ENCODE data around the gene KCNQ1OT1. TPM values are rescaled to one million over a fixed set of nuclear protein-coding genes. Genes with fewer than 3 reads are reported as not detected.

Gene KCNQ1OT1
- total and polyA plus RNA-seq, 2 of the 4 experiments (the other 2 are of a cell fraction): 0.14 to 2.0 TPM

- Histone ChIP-seq H3K4me2 (ENCODE audit: low read depth, low read length) (no peak overlapping the region), H2BK120ac (ENCODE audit: low read depth, low read length) (no peak overlapping the region), H2AK5ac (ENCODE audit: low read depth, low read length) (no peak overlapping the region), H3K9me1 (ENCODE audit: insufficient read depth, low read length) (no peaks in the 10 kb centered on the region), H2AFZ (replicated peaks; ENCODE audit: low read length, poor library complexity) (no peak overlapping the region), H4K91ac (ENCODE audit: insufficient read depth, low read depth, low read length) (no peak overlapping the region), H3K56ac (ENCODE audit: extremely low read depth, insufficient read depth, low read length) (no peak overlapping the region), H3K79me1 (ENCODE audit: low read depth in 1 of 2, low read length in 2 of 2) (no peaks in the 10 kb centered on the region), H2BK15ac (ENCODE audit: low read depth, low read length) (no peak overlapping the region), H3K4me3 (ENCODE audit: insufficient read depth, low read depth, low read length) (no peak overlapping the region), H3K9ac (ENCODE audit: low read depth, low read length) (no peak overlapping the region), H3K36me3 (ENCODE audit: control insufficient read depth, insufficient read depth, low read length) (no peaks in the 10 kb centered on the region), H3K14ac (replicated peaks; ENCODE audit: low read depth, low read length) (no peak overlapping the region), H3K9me3 (ENCODE audit: control insufficient read depth, insufficient read depth, low read length) (no peaks in the 10 kb centered on the region), H2AK9ac (replicated peaks; ENCODE audit: low read depth, low read length, poor library complexity) (no peak overlapping the region), H2BK20ac (ENCODE audit: low read depth, low read length) (no peak overlapping the region), H4K5ac (ENCODE audit: low read depth, low read length) (no peak overlapping the region), H4K20me1 (ENCODE audit: insufficient read depth, low read length) (no peaks in the 10 kb centered on the region; the same call in 1 of the 2 replicates), H3K23ac (ENCODE audit: low read depth, low read length) (no peak overlapping the region), H3K4me1 (ENCODE audit: control insufficient read depth, insufficient read depth, low read length) (peaks cover 19% of the 10 kb centered on the region), H3K27me3 (ENCODE audit: control insufficient read depth, insufficient read depth, low read length) (no peaks in the 10 kb centered on the region), H3K4ac (ENCODE audit: low read depth, low read length) (no peak overlapping the region), H3K27ac (ENCODE audit: insufficient read depth, low read length) (no peak overlapping the region), H2BK5ac (ENCODE audit: low read depth, low read length, poor library complexity, severe bottlenecking) (no peak overlapping the region), H4K8ac (ENCODE audit: low read depth in 2 of 2, low read length in 2 of 2) (no peak overlapping the region), H3K18ac (ENCODE audit: low read depth, low read length) (no peak overlapping the region)
- in situ Hi-C loops (cut with MboI; ENCODE audit: low sequenced_read_pairs) (no loop called here), dilution Hi-C loops (cut with HindIII; ENCODE audit: low sequenced_read_pairs, unreplicated experiment) (no loop called here), intact Hi-C loops (cut with micrococcal nuclease) (no loop called here)
- ATAC-seq (ENCODE audit: low read depth): no peak
- no TSS peak for BruUV-seq (replicated peaks)
- DNase-seq: no peak
- 86% methylated on average over 4 of the region's 14 CpGs; no CpG with 5 or more reads in 1 of the 2 experiments for WGBS, 2 experiments (ENCODE audit: extremely low coverage in 2 of 2, insufficient read length in 1 of 2)
- TF ChIP-seq RFX5 (IDR thresholded peaks at IDR 0.05; ENCODE audit: low read depth, low read length) (no peak), MAFK (IDR thresholded peaks at IDR 0.05; ENCODE audit: low read depth, low read length) (no peak), SMC3 (IDR thresholded peaks at IDR 0.05; ENCODE audit: low read depth, low read length) (no peak), RAD21 (IDR thresholded peaks at IDR 0.05; ENCODE audit: low read length) (no peak), MAZ (IDR thresholded peaks at IDR 0.05; ENCODE audit: borderline replicate concordance, low read depth, low read length) (no peak), MXI1 (IDR thresholded peaks at IDR 0.05; ENCODE audit: borderline replicate concordance, low read depth, low read length) (no peak), RCOR1 (IDR thresholded peaks at IDR 0.05; ENCODE audit: insufficient replicate concordance, low read length) (no peak), POLR2A (IDR thresholded peaks at IDR 0.05; ENCODE audit: low read depth, low read length) (no peak), BHLHE40 (IDR thresholded peaks at IDR 0.05; ENCODE audit: low read depth, low read length) (no peak), CHD1 (IDR thresholded peaks at IDR 0.05; ENCODE audit: low read depth, low read length) (no peak), CTCF (conservative IDR thresholded peaks at IDR 0.05; ENCODE audit: low read depth, low read length) (no peak)
- POLR2A ChIA-PET (ENCODE audit: unreplicated experiment): no interaction called here
- CTCF ChIA-PET: no interaction called here
Observed at GRCh38 chr11:2738551-2739431, 39.0 kb upstream of the KCNQ1OT1 start.
